Right renal pelvis (tissue), 4 donors: ENCODE data around the gene EXT2. TPM values are rescaled to one million over a fixed set of nuclear protein-coding genes. Genes with fewer than 3 reads are reported as not detected.

Source experiments
- DNase-seq, 4 donors: peaks; one replicate each; pipeline ENCODE4 v3.0.0-alpha.2; 2013; ENCODE audit warnings: low read depth in 4 of 4, low spot score in 3 of 4, missing footprints in 1 of 4
- polyA plus RNA-seq, 4 donors: library from polyadenylated mRNA; unstranded; fragments of 120-200 nt; gene quantifications; one replicate each; pipeline ENCODE4 v1.2.1, GENCODE V29; 2013; ENCODE audit not compliant: insufficient read length in 4 of 4

EXT2 gene
- polyA plus RNA-seq, 4 donors: 71.2 to 78.2 (median 74.4) TPM

GRCh38 chr11:44260081-44260480 is 164.6 kb downstream of the EXT2 start:
- DNase-seq: no peak

DNA sequence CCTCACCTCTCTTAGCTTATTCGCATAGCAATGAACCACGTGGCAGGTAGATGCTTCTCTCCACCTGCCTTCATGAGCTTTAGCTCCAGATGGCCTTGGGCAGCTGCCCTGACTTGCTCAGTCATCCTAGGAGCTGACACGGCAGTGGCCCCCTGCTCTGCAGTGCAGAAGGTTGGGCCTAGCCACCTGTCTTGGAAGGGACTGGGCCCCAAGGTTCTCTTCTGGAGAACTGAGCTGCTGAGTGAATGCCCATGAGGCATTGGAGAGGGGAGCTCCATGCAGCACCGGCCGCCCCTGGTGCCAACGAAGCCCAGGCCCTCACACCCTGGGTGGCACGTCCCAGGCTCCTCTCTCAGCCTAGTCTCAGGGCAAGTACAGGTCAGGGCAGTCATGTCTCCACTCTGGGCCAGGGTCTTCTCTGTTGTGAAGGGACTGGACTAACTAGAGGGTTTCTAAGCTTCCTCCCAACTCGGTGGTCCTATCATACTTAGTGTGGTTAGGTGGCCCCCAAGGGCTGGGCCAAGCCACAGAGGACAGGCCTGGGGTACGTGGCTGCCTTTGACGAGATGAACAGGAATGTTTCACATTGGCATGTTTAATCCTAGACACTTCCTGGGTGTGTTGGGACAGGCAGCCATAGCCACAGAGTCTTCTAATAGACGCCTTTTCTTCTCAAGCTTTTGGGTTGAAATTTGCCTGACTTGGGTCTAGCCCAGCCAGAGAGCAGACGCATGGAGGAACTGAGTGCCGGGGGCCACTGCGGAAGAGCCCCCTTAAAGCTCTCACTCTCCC is 166.5 kb downstream of the EXT2 start:
- DNase-seq: no peak

DNA sequence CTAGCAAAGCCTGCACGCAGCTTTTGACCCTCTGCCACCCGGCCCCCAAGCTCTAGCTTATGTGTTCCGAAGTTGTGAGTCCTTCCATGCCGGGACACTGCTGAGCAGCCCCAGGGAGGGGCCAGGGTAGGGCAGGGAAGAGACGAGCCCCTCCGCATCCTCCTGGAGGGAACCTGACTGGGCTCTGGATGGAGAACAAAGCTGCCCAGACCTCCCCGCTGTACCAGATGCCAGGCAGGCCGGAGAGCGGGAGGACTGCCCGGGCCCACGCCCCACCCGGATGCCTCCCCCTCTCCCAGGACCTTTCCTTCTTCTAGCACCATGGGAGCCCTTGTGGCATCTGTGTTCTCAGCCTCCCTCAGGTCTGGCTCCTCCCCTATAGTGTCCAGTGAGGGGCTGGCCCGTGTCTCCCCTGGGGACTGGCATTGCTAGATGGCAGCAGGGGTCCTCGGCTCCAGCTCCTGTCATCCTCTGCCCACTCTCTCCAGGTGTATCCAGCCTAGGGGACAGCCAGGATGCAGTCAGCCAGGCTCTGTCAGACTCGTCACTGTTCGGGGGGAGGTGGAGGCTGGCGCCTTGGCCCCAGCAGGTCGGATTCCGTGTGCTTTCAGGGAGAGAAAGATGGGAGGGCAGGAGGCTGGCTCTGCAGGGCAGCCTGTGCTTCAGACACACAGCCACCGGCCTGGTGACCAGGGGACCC is 168.4 kb downstream of the EXT2 start:
- DNase-seq: no peak

DNA sequence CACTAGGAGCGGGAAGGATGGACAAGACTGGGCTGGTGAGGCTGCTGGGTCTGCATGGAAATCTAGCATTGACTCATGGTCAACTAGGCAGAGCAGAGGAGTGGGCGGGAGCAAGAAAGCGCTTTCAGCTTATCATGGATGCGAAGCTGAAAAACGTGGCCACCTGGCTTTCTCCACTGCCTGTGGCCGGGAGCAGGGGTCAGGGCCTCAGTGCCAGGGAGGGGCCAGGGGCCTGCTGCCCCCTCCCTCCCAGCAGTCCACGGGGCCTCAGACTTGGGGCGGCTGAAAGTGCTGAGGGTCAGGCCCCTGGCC is 168.9 kb downstream of the EXT2 start:
- no peak for DNase-seq

DNA sequence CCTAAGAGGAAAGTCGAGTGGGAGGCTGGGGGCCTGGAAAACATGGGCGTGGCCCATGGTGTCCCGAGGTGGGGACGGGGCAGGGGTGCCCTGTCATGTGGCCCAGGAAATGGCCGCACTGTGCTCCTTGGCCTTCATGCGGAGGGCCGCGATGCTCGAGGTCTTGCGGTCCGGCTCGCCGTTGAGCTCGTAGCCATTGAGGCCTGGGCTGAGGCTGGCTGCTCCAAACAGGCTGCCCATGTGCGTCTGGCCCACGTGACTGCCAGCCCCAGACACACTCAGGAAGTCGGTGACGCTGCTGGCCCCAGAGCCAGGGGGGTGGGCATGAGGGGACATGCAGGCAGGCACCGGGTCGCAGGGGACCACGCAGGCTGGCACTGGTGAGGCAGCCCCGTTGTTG is 169.3 kb downstream of the EXT2 start:
- DNase-seq: no peak

GRCh38 chr11:44266056-44266780 is 170.7 kb downstream of the EXT2 start:
- DNase-seq: no peak

GRCh38 chr11:44267006-44267749 is 171.7 kb downstream of the EXT2 start:
- no peak for DNase-seq

DNA sequence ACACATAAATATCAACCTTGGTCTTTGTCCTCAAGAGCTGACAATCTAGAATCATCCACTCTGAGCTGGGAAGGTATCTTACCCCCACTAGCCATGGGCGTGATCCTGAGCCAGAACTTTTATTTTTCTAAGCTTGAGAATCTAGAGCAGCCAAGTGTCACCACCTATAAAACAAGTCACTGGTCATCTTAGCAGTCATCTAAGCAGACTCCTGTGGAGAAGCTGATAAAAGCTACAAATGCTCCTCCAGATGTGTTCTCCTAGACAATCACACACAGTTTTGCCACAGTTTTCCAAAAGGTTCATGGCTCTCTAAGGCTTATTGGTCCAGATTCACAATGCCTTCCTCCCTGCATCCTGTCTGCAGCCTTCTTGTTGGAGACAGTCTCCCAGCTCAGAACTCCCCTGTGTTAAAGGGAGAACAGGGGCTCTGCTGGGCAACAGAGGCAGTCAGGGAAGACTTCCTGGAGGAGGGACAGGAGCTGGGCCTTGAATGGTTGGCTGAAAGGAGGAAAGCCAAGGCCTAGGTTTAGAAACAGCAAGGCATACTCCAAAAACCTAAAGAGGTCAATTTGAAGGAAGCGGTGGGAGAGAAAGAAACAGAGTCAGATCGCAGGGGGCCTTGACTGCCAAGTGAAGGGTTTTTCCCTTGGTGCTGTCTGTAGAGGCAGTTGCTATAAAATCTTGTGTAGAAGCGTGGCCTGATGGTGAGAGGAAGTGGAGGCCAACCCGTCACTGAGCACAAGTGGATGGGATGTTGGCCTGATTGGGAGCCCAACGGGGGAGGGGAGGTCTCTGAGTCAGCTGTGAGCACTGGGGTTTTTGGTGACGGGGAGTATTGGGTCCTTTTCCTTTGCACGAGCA is 172.5 kb downstream of the EXT2 start:
- no peak for DNase-seq

- DNase-seq: no peak
Observed at GRCh38 chr11:44268614-44269080, 173.2 kb downstream of the EXT2 start.

- DNase-seq: peak in 3 of 4 donors; percentile 5 to 28 (median 16)
Observed at GRCh38 chr11:44269369-44270351, 174.2 kb downstream of the EXT2 start.

GRCh38 chr11:44270403-44271273 is 175.2 kb downstream of the EXT2 start:
- no peak for DNase-seq

GRCh38 chr11:44271286-44271685 is 175.8 kb downstream of the EXT2 start:
- no peak for DNase-seq

DNA sequence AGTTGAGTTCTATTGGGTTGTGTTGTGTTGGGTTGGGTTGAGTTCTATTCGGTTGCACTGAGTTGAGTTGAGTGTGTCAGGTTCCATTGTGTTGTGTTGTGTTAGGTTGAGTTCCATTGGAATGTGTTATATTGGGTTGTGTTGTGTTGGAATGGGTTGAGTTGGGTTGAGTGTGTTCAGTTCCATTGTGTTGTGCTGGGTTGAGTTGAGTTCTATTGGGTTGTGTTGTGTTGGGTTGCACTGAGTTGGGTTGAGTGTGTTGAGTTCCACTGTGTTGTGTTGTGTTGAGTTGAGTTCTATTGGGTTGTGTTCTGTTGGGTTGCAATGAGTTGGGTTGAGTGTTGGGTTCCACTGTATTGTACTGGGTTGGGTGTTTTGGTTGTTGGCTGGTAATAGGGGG is 178.9 kb downstream of the EXT2 start:
- DNase-seq: no peak

DNA sequence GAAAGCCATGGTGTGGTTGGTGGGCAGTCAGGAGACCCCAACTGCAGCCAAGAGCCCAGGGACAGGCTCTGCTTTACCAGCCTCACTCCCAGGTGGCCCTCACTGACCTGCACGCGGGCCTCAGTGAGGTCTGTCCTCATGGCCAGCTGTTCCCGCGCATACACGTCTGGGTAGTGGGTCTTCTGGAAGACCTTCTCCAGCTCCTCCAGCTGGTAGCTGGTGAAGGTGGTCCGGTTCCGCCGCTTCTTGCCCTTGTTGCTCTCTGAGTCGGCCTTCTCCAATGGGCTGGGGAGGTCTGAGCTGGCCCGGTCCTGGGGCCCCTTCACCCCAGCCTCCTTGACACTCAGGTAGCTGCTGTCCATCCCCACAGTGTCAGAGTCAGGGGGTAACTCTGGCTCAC is 179.8 kb downstream of the EXT2 start:
- DNase-seq: no peak

DNA sequence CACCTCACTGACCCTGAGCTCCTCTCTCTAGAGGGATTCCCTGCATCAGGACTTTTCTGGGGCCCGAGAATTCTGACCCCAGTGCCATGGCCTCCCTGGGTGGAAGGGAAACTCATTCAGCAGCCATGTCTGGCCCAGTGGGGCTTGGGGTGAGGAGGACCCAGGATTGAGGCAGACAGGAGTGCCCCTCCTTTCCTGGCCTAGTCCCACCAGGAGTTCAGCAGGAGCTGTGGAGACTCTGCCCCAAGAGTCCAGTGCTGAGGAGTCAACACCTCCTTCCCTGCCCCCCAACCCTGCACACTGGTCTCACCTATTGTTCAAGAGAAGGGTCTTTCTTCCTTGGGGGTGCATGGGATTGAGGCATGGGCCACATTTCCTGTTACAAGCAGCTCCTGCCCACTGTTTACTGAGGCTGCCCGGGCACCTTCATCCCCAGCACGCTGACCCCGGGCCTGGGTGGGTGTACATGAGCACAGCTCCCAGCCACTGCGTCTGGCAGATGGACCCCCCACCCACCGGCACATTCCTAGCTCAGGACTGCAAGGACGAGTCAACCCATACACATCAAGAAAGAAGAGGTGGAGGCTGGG is 180.6 kb downstream of the EXT2 start:
- no peak for DNase-seq

DNA sequence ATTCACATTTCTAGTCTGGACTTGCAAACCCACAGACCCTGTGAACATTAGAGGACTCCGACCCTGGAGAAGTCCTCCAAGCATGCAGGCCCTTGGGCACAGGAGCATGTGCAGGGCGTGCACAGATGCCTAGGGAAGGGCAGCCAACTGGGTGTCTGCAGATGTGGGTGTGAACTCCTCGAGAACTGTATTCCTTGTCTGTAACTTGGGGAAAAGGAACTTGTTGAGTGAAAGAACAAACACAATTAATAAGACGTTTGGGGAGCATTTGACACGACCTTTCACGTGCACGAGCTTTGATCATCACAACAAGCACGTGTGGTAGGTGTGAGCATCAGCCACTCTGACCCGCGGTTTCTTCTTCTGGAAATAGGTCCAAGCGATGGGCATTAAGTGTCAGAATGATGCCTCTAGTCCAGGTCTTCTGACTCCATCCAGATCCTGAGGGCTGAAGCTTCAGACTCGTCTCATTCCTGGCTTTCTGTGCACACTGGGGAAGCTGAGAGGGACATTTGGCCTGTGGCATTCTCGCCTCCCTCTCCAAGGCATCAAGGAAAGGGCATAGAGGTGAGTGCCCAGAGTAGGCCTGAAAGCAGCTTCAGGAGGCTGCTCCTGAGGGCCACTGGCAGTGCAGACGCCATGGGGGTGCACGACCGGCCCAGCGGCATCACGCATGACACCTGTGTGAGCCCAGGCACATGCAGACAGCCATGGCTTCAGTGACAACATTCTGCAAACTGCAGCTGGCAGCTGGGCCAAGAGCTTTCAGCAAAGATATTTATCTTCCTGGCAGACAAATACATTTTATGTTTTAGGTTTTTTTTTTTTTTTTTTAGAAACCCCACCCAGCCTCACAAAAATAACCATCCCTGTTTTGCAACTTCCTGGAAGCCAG is 182.0 kb downstream of the EXT2 start:
- DNase-seq: no peak
